HepG2 (cell line): ENCODE data around the gene CPED1. TPM values are rescaled to one million over a fixed set of nuclear protein-coding genes. Genes with fewer than 3 reads are reported as not detected.
A peak's percentile ranks its signal among the peaks of the same experiment; 100 is the strongest.

Experiments used
- ATAC-seq: fragments of 200-7000 bp; cut with Tn5 transposase; 3 replicates; pipeline ENCODE4 v1.9.1; 2020; ENCODE audit warnings: mild to moderate bottlenecking, moderate library complexity
- BruUV-seq: library from RNA; stranded (reverse); fragments of 400-500 nt; replicated peaks from 2 replicates; lab custom pipeline; 2021; lab: Mats Ljungman, UMichigan
- CTCF ChIA-PET: fragments of 300-600 bp; formaldehyde crosslinking; extraction: SDS; loops from one replicate; lab custom pipeline; 2021; ENCODE audit warnings: low total read pairs, inconsistent platforms, low intra/inter-chr PET ratio; lab: Yijun Ruan, JAX
- POLR2A ChIA-PET: fragments of 350-600 bp; sonication (Branson Sonifier 250); formaldehyde crosslinking; loops from one replicate; lab custom pipeline; 2020; ENCODE audit warnings: antibody characterized with exemption, inconsistent platforms; lab: Yijun Ruan, JAX
- DNase-seq: peaks from one replicate; pipeline ENCODE4 v3.0.0-alpha.2; 2015; ENCODE audit warnings: low spot score
- FAIRE-seq: peaks from 3 replicates; lab custom pipeline; 2011; peaks lifted over from hg19 to GRCh38; lab: Jason Lieb, UNC
- H2AFZ ChIP-seq: one replicate; pipeline ENCODE4 v1.6.1; 2011; ENCODE audit warnings: low read length, inconsistent platforms
- H3K27ac ChIP-seq: fragments of 300-600 bp; 3 replicates; pipeline ENCODE4 v1.8.0; 2011; ENCODE audit warnings: mixed run types, mild to moderate bottlenecking, mixed read lengths, low read length, inconsistent platforms; ENCODE audit not compliant: insufficient read depth; ENCODE audit errors: extremely low read length
- H3K27me3 ChIP-seq, 2 experiments: fragments of 200-600 bp in 1 of 2; 2 replicates in 1 of 2; 3 replicates in 1 of 2; pipeline versions ENCODE4 v1.6.0 to v1.8.0; 2011; ENCODE audit warnings: low read length in 2 of 2, mild to moderate bottlenecking in 2 of 2, moderate library complexity in 2 of 2, inconsistent platforms in 1 of 2; ENCODE audit not compliant: insufficient read depth in 2 of 2, control insufficient read depth in 1 of 2
- H3K36me3 ChIP-seq, 2 experiments: fragments of 200-600 bp in 1 of 2; replicated peaks in 1 of 2; 2 replicates in 1 of 2; 3 replicates in 1 of 2; pipeline versions ENCODE4 v1.5.1 to v1.8.0; 2011; ENCODE audit warnings: low read length in 2 of 2, inconsistent platforms in 1 of 2; ENCODE audit not compliant: insufficient read depth in 2 of 2, control insufficient read depth in 1 of 2
- H3K4me1 ChIP-seq: 2 replicates; pipeline ENCODE4 v1.5.1; 2012; ENCODE audit warnings: low read length, inconsistent platforms; ENCODE audit not compliant: insufficient read depth
- H3K4me2 ChIP-seq: 2 replicates; pipeline ENCODE4 v1.6.0; 2011; ENCODE audit warnings: low read depth, low read length, inconsistent platforms
- H3K4me3 ChIP-seq, 3 experiments: fragments of 200-600 bp in 1 of 3; sonication (generic), shearing (Covaris generic) in 1 of 3; replicated peaks in 1 of 3; 2 replicates each; pipeline ENCODE4 v1.5.1; 2011 to 2016; ENCODE audit warnings: low read length in 3 of 3, inconsistent platforms in 2 of 3, low read depth in 2 of 3, mild to moderate bottlenecking in 2 of 3, control low read depth in 1 of 3, mixed read lengths in 1 of 3; ENCODE audit not compliant: insufficient read depth in 1 of 3
- H3K79me2 ChIP-seq: one replicate; pipeline ENCODE4 v1.6.1; 2011; ENCODE audit warnings: low read length, inconsistent platforms; ENCODE audit not compliant: insufficient read depth
- H3K9ac ChIP-seq: 2 replicates; pipeline ENCODE4 v1.6.0; 2011; ENCODE audit warnings: mild to moderate bottlenecking, low read depth, low read length, inconsistent platforms; ENCODE audit not compliant: insufficient read depth
- H3K9me3 ChIP-seq: 2 replicates; pipeline ENCODE4 v1.5.1; 2012; ENCODE audit warnings: mild to moderate bottlenecking, low read length
- H4K20me1 ChIP-seq: 2 replicates; pipeline ENCODE4 v1.6.0; 2011; ENCODE audit warnings: inconsistent platforms, mild to moderate bottlenecking, low read length, moderate library complexity; ENCODE audit not compliant: insufficient read depth
- RAD51 ChIP-seq: fragments of 450-650 bp; IDR thresholded peaks from 2 replicates; pipeline ENCODE4 v1.6.1; 2016; ENCODE audit warnings: borderline replicate concordance
- SOX5 ChIP-seq: IDR thresholded peaks from 2 replicates; pipeline ENCODE4 v1.6.1; 2016; ENCODE audit warnings: borderline replicate concordance
- STAT5B ChIP-seq: sonication (generic); formaldehyde crosslinking; IDR thresholded peaks from 2 replicates; pipeline ENCODE4 v1.4.0; 2020; ENCODE audit warnings: missing genetic modification reagents
- ZC3H4 ChIP-seq: sonication (generic); formaldehyde crosslinking; IDR thresholded peaks from 2 replicates; pipeline ENCODE4 v1.4.0; 2020; ENCODE audit warnings: missing genetic modification reagents, borderline replicate concordance
- ZNF720 ChIP-seq: sonication (generic); formaldehyde crosslinking; IDR thresholded peaks from 2 replicates; pipeline ENCODE4 v1.4.0; 2020; ENCODE audit warnings: missing genetic modification reagents
- ZNF737 ChIP-seq: sonication (generic); formaldehyde crosslinking; IDR thresholded peaks from 2 replicates; pipeline ENCODE4 v1.5.0; 2020; ENCODE audit warnings: missing genetic modification reagents, mild to moderate bottlenecking, borderline replicate concordance
- ZNF879 ChIP-seq: sonication (generic); formaldehyde crosslinking; IDR thresholded peaks from 2 replicates; pipeline ENCODE4 v1.8.1; 2023; ENCODE audit warnings: missing genetic modification reagents
- WGBS: methylation state at CpG from one replicate; pipeline ENCODE4 v1.1.6; 2017; ENCODE audit warnings: low lambda C conversion rate; 5-methylcytosine and 5-hydroxymethylcytosine counted together
- in situ Hi-C: cut with HindIII; loops from 2 replicates; pipeline ENCODE4 v1.10.0; 2017; ENCODE audit warnings: low pct_unique_long_range_greater_than_20kb; ENCODE audit not compliant: extremely low pct_ligation_motif_present
- intact Hi-C: fragments of 100-400 bp; cut with micrococcal nuclease; formaldehyde crosslinking; loops from one replicate; pipeline ENCODE4 v1.10.0; 2022; ENCODE audit not compliant: unreplicated experiment
- polyA plus RNA-seq, 8 experiments: library from polyadenylated mRNA; depleted of rRNA in 3 of 8; stranded (reverse) in 7 of 8; unstranded in 1 of 8; fragments of >200 nt; fragmentation: Illumina TruSeq in 4 of 8; extraction: Trizol in 4 of 8; gene quantifications; 2 replicates each; pipeline versions ENCODE4 v1.2.1 to v1.2.3, GENCODE V29; 2011 to 2016; ENCODE audit warnings: low read depth in 4 of 8, missing spikeins in 1 of 8, mixed read lengths in 1 of 8; ENCODE audit not compliant: insufficient read depth in 1 of 8
- total RNA-seq, 5 experiments: library from RNA; depleted of rRNA; stranded (reverse); fragments of >200 nt; fragmentation: Illumina TruSeq; extraction: Trizol; gene quantifications; 2 replicates each; pipeline ENCODE4 v1.2.3, GENCODE V29; 2016; ENCODE audit warnings: low read depth in 1 of 5
- TF ChIP-seq, protein P1 (sequence below): sonication (generic); formaldehyde crosslinking; IDR thresholded peaks from 2 replicates; pipeline ENCODE4 v1.4.0; 2020; ENCODE audit warnings: missing genetic modification reagents, borderline replicate concordance
- TF ChIP-seq, protein P2 (sequence below): sonication (generic); formaldehyde crosslinking; IDR thresholded peaks from 2 replicates; pipeline ENCODE4 v1.5.1; 2020; ENCODE audit warnings: missing genetic modification reagents, mild to moderate bottlenecking, borderline replicate concordance
- TF ChIP-seq, protein P3 (sequence below): sonication (generic); formaldehyde crosslinking; IDR thresholded peaks from 2 replicates; pipeline ENCODE4 v1.8.0; 2022; ENCODE audit warnings: low read depth, missing genetic modification reagents
- TF ChIP-seq, protein P4 (sequence below): sonication (generic); formaldehyde crosslinking; IDR thresholded peaks from 2 replicates; pipeline ENCODE4 v1.4.0; 2020; ENCODE audit warnings: missing genetic modification reagents
- TF ChIP-seq, protein P5 (sequence below): sonication (generic); formaldehyde crosslinking; conservative IDR thresholded peaks from 2 replicates; pipeline ENCODE4 v1.8.0; 2022; ENCODE audit warnings: low read depth, missing genetic modification reagents
- TF ChIP-seq, protein P6 (sequence below): sonication (generic); formaldehyde crosslinking; IDR thresholded peaks from 2 replicates; pipeline ENCODE4 v1.4.0; 2020; ENCODE audit warnings: mild to moderate bottlenecking, missing genetic modification reagents

The CPED1 gene
- total and polyA plus RNA-seq, 2 of the 13 experiments (the other 11 are each of a cell fraction or from before 2014, with no cell fraction given): 11.5 to 27.0 TPM

DNA sequence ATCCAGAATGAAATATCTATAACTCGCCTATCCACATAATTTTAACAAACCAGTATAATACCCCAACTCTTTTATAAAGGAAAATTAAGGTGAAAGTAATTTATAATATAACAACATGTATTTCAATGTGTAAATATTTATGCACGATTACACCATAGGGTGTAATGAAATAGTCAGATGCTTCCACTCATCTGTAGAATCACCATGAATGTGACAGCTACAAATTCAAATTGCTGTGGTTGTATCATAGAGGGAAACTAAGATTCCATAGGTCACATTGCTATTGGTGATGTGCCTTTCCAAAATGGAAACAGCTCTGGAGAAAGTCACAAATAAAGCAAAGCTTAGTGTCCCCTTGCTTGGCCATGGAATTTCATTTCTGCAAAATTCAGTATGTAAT lies 95.7 kb downstream of the CPED1 start (continued):
- TF ChIP-seq, protein P1, sequence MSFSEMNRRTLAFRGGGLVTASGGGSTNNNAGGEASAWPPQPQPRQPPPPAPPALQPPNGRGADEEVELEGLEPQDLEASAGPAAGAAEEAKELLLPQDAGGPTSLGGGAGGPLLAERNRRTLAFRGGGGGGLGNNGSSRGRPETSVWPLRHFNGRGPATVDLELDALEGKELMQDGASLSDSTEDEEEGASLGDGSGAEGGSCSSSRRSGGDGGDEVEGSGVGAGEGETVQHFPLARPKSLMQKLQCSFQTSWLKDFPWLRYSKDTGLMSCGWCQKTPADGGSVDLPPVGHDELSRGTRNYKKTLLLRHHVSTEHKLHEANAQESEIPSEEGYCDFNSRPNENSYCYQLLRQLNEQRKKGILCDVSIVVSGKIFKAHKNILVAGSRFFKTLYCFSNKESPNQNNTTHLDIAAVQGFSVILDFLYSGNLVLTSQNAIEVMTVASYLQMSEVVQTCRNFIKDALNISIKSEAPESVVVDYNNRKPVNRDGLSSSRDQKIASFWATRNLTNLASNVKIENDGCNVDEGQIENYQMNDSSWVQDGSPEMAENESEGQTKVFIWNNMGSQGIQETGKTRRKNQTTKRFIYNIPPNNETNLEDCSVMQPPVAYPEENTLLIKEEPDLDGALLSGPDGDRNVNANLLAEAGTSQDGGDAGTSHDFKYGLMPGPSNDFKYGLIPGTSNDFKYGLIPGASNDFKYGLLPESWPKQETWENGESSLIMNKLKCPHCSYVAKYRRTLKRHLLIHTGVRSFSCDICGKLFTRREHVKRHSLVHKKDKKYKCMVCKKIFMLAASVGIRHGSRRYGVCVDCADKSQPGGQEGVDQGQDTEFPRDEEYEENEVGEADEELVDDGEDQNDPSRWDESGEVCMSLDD: no peak
- TF ChIP-seq, protein P2, sequence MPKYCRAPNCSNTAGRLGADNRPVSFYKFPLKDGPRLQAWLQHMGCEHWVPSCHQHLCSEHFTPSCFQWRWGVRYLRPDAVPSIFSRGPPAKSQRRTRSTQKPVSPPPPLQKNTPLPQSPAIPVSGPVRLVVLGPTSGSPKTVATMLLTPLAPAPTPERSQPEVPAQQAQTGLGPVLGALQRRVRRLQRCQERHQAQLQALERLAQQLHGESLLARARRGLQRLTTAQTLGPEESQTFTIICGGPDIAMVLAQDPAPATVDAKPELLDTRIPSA (CRISPR knock-in tag): no peak

DNA sequence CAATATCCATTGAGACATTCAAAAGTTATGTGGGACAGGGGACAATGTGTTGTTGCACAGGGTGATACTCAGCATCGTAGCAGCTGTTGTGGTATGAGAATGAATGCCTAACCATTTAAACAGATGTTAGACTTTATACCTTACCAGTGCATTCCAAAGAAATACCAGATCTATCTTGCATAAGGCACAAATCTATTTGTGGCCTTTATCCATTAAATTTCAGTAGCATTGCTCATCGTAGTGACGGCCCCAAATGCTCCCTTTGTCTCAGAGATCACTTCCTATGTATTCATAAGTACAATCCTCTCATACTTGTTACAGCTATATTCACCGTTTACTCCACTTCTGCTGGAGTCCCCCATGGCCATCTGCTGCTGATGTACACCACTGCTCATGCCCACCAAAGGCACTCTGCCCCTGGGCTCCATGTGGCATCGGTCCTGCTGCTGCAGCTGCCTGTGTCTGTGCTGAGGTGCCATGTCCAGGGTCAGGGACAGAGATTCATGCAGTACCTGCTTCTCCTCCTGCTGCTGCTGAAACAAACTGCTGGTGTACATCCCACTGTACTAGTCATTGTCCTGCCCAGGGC lies 96.3 kb downstream of the CPED1 start:
- CTCF ChIA-PET: no interaction called here
- TF ChIP-seq RAD51 (no peak), STAT5B (CRISPR knock-in tag) (no peak), ZNF720 (CRISPR knock-in tag) (no peak), SOX5 (CRISPR knock-in tag) (no peak), ZNF737 (no peak), ZNF879 (no peak), ZC3H4 (CRISPR knock-in tag) (no peak)
- TF ChIP-seq, protein P3, sequence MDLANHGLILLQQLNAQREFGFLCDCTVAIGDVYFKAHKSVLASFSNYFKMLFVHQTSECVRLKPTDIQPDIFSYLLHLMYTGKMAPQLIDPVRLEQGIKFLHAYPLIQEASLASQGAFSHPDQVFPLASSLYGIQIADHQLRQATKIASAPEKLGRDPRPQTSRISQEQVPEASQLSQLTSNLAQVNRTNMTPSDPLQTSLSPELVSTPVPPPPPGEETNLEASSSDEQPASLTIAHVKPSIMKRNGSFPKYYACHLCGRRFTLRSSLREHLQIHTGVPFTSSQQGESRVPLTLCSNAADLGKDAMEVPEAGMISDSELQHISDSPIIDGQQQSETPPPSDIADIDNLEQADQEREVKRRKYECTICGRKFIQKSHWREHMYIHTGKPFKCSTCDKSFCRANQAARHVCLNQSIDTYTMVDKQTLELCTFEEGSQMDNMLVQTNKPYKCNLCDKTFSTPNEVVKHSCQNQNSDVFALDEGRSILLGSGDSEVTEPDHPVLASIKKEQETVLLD (CRISPR knock-in tag): no peak
- TF ChIP-seq, protein P4, sequence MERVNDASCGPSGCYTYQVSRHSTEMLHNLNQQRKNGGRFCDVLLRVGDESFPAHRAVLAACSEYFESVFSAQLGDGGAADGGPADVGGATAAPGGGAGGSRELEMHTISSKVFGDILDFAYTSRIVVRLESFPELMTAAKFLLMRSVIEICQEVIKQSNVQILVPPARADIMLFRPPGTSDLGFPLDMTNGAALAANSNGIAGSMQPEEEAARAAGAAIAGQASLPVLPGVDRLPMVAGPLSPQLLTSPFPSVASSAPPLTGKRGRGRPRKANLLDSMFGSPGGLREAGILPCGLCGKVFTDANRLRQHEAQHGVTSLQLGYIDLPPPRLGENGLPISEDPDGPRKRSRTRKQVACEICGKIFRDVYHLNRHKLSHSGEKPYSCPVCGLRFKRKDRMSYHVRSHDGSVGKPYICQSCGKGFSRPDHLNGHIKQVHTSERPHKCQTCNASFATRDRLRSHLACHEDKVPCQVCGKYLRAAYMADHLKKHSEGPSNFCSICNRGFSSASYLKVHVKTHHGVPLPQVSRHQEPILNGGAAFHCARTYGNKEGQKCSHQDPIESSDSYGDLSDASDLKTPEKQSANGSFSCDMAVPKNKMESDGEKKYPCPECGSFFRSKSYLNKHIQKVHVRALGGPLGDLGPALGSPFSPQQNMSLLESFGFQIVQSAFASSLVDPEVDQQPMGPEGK (CRISPR knock-in tag): no peak
- TF ChIP-seq, protein P5, sequence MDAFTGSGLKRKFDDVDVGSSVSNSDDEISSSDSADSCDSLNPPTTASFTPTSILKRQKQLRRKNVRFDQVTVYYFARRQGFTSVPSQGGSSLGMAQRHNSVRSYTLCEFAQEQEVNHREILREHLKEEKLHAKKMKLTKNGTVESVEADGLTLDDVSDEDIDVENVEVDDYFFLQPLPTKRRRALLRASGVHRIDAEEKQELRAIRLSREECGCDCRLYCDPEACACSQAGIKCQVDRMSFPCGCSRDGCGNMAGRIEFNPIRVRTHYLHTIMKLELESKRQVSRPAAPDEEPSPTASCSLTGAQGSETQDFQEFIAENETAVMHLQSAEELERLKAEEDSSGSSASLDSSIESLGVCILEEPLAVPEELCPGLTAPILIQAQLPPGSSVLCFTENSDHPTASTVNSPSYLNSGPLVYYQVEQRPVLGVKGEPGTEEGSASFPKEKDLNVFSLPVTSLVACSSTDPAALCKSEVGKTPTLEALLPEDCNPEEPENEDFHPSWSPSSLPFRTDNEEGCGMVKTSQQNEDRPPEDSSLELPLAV: no peak
- TF ChIP-seq, protein P6, sequence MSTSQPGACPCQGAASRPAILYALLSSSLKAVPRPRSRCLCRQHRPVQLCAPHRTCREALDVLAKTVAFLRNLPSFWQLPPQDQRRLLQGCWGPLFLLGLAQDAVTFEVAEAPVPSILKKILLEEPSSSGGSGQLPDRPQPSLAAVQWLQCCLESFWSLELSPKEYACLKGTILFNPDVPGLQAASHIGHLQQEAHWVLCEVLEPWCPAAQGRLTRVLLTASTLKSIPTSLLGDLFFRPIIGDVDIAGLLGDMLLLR: no peak

More for the DNA sequence above, 96.3 kb downstream of the CPED1 start:
- H3K4me2 ChIP-seq: no peak overlapping the region
- WGBS: 39% methylated on average over 5 of the region's 5 CpGs
- no peaks in the 10 kb centered on the region for H3K79me2 ChIP-seq
- no peak for FAIRE-seq
- no peak overlapping the region for H3K9ac ChIP-seq
- in situ Hi-C loops: loop anchor here (5.0 kb wide), 1 partner anchor 98 kb away; the partner anchor contains the start of gene CPED1
- H3K4me3 ChIP-seq: no peak overlapping the region
- no TSS peak for BruUV-seq
- POLR2A ChIA-PET: no interaction called here
- peak; percentile 65 for ATAC-seq
- no peaks in the 10 kb centered on the region for H3K36me3 ChIP-seq
- H4K20me1 ChIP-seq: no peaks in the 10 kb centered on the region
- intact Hi-C loops: no loop called here
- no peak overlapping the region for H3K27ac ChIP-seq
- H2AFZ ChIP-seq: no peak overlapping the region
- peaks cover 2% of the 10 kb centered on the region for H3K4me1 ChIP-seq
- H3K9me3 ChIP-seq: no peaks in the 10 kb centered on the region
- peak; percentile 24 for DNase-seq
- H3K27me3 ChIP-seq: no peaks in the 10 kb centered on the region
